Heart left ventricle (tissue), 16 donors: ENCODE measurements around the gene DNM1. TPM values are rescaled to one million over a fixed set of nuclear protein-coding genes. Genes with fewer than 3 reads are reported as not detected.

Experiments used
- ATAC-seq, 4 donors: fragments of 200-7000 bp; cut with Tn5 transposase; one replicate each; pipeline ENCODE4 v1.9.1; 2020 to 2022; ENCODE audit warnings: moderate library complexity in 4 of 4, mild to moderate bottlenecking in 3 of 4, moderate number of reproducible peaks in 1 of 4
- DNase-seq, 5 donors: peaks; one replicate each; pipeline ENCODE4 v3.0.0-alpha.2; 2020
- H3K27ac ChIP-seq, 12 donors: fragments of 200-600 bp; sonication (generic) in 4 of 12; one replicate each; pipeline versions ENCODE4 v1.5.0 to v1.8.0; 2016 to 2022; ENCODE audit warnings: mild to moderate bottlenecking in 2 of 12
- H3K27me3 ChIP-seq, 9 donors: fragments of 200-600 bp; sonication (generic) in 2 of 9; one replicate each; pipeline versions ENCODE4 v1.5.1 to v1.8.0; 2016 to 2022; ENCODE audit warnings: mild to moderate bottlenecking in 3 of 9
- H3K36me3 ChIP-seq, 9 donors: fragments of 200-600 bp; sonication (generic) in 2 of 9; one replicate each; pipeline versions ENCODE4 v1.5.0 to v1.8.0; 2018 to 2022; ENCODE audit warnings: mild to moderate bottlenecking in 2 of 9
- H3K4me1 ChIP-seq, 12 donors: fragments of 200-600 bp; sonication (generic) in 4 of 12; one replicate each; pipeline versions ENCODE4 v1.5.0 to v1.8.0; 2016 to 2022; ENCODE audit warnings: mild to moderate bottlenecking in 3 of 12
- H3K4me3 ChIP-seq, 12 donors: fragments of 200-600 bp; sonication (generic) in 4 of 12; one replicate each; pipeline versions ENCODE4 v1.5.0 to v1.8.0; 2017 to 2022; ENCODE audit warnings: mild to moderate bottlenecking in 9 of 12, moderate library complexity in 4 of 12
- H3K9me3 ChIP-seq, 12 donors: fragments of 200-600 bp; sonication (generic) in 4 of 12; one replicate each; pipeline versions ENCODE4 v1.5.0 to v1.8.0; 2016 to 2022; ENCODE audit warnings: mild to moderate bottlenecking in 1 of 12
- CTCF ChIP-seq, 12 donors: fragments of 200-600 bp; sonication (generic) in 4 of 12; IDR thresholded peaks; one replicate each; pipeline versions ENCODE4 v1.5.0 to v1.8.0; 2018 to 2022; ENCODE audit warnings: antibody characterized with exemption in 12 of 12, mild to moderate bottlenecking in 5 of 12
- POLR2A ChIP-seq, 2 donors: fragments of 450-650 bp; IDR thresholded peaks; one replicate each; pipeline ENCODE4 v1.6.1; 2017; ENCODE audit warnings: antibody characterized with exemption in 2 of 2, mild to moderate bottlenecking in 2 of 2, moderate library complexity in 2 of 2
- WGBS, 4 donors: extraction: QIAGEN DNeasy Blood & Tissue Kit in 2 of 4; methylation state at CpG; one replicate each; pipeline versions ENCODE4 v1.1.5 to v1.1.7; 2013 to 2018; 5-methylcytosine and 5-hydroxymethylcytosine counted together
- intact Hi-C, 10 donors: fragments of 100-400 bp; cut with DNase I; formaldehyde crosslinking; loops; one replicate each; pipeline versions ENCODE4 v1.11.1 to v1.14.2; 2022
- polyA plus RNA-seq, 2 donors: library from polyadenylated mRNA; stranded (reverse); fragments of 200-250 nt; gene quantifications; one replicate each; pipeline ENCODE4 v1.2.3, GENCODE V29; 2013
- total RNA-seq, 9 donors: library from RNA; depleted of rRNA in 2 of 9; stranded (reverse); fragments of >200 nt in 2 of 9; fragmentation: NEBNext Ultra II Directional in 3 of 9; extraction: Animal tissue kit (Norgen Biotek cat#: 25700) in 3 of 9; gene quantifications; one replicate each; pipeline versions ENCODE4 v1.1.0 to v1.2.4, GENCODE V29; 2016 to 2023
- donor health status: ischemic (EF 13 %, LVEDD 7.1; RV severe dilation, severe dysfunction).
- donor health status: healthy with polysubstance abuse.
- donor health status: DM: no; HTN: yes; CAD: no.
- donor health status: DM: no; HTN: no; CAD: no.
- donor health status: ischemic (EF 25% LVEDD 6.9; RV normal size, moderate dysfunction).
- donor health status: ischemic (EF 25% LVEDD 5.7; RV mildly dilated, moderate dysfunction).
- donor health status: healthy.
- donor health status: DM: yes; HTN: yes; CAD: no.
- donor health status: ischemic (EF 35%, LVEDD 5.7; RV mildly dilated, moderate dysfunction).
- donor health status: nonischemic (EF 11% LVEDD 7.7; RV severe dilation, severe dysfunction).
- donor health status: DM: yes; HTN: yes; CAD: no.
- donor health status: PGD.
- donor health status: ischemic (EF 29% LVEDD 5.4; RV normal size, mild dysfunction).
- donor health status: nonischemic (EF 23%, LVEDD 6.1; RV moderate dilation, normal function).

The DNM1 gene
- total and polyA plus RNA-seq, 11 donors, result 1.6 to 17.2 (median 3.6) TPM

DNA sequence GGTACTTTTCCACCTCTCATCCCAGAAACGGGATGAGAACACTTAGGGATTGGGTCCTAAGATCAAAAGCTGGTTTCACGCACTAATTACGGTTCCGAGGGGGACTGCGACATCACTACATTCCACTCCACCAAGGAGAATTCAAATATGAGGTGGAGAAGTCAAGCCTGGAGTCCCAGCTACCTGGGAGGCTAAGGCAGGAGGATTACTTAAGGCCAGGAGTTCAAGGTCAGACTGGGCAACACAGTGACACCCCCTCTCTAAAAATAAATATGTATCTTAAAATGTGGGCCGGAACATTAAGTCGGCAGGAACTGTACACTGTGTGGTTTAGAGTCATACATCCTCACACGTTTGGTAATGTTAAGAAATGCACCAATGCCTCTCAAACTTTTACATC is 71.1 kb downstream of the DNM1 start:
- DNase-seq (no peak), ATAC-seq (no peak)
- Histone ChIP-seq H3K27me3 (no peaks in the 10 kb centered on the region), H3K9me3 (no peaks in the 10 kb centered on the region), H3K36me3 (peaks cover 0 to 44% (median 35%) of the 10 kb centered on the region in 9 donors), H3K4me3 (peak overlapping the region in 6 of 12 donors; percentile 84 to 98 (median 92)), H3K27ac (peak overlapping the region in 1 of 12 donors; percentile 95), H3K4me1 (peaks cover 0 to 37% (median 23%) of the 10 kb centered on the region in 12 donors)
- intact Hi-C loops, result loop anchor here in 1 of 10 donors (2.0 kb wide), 1 partner anchor 17 kb away; no protein-coding TSS in a partner anchor
- WGBS, 4 donors, result 61 to 73% (median 70%) methylated on average over 8 of the region's 8 CpGs
- TF ChIP-seq CTCF (IDR thresholded peaks at IDR 0.05) (no peak), POLR2A (IDR thresholded peaks at IDR 0.05) (no peak)

DNA sequence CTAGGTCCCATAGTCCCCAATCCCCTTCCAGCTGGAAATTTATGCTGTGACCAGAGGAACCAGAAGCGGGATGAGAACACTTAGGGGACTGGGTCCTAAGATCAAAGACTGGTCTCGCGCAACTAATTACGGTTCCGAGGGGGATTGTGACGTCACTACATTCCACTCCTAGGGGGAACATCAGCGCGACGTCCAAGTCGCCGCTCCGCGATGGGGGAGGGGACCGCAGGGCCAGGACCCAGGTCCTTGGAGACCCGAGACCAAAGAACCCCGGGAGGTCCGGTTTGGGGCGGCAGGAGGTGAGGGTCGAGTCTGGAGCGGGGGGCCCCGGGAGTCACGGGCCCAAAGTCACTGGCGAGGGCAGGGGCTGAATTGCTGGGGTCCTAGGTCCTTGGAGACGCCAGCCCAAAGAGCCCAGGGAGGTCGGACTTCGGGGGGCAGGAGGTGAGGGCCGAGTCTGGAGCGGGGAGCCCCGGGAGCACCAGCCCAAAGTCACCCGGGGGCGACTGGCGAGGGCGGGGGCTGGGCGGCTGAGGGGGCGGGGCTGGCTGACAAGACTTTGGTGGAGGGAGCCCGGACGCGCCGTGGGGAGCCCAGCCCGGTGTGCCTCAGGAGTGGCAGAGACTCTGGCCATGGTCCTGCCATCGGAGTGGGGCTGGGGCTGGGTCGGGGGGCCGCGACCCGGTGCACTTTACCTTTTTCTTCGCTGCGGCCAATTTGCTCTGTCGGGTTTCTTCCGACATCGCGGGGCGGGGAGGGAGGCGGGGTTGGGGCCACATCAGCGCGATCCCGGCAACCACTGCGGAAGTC is 72.2 kb downstream of the DNM1 start, which contains the start of gene GOLGA2:
TSS of gene GOLGA2 (minus strand) at position 810 of the 810 bp plus-strand sequence. CDS start at position 779, 31 bp downstream.
- H3K9me3 ChIP-seq, result no peaks in the 10 kb centered on the region

DNA sequence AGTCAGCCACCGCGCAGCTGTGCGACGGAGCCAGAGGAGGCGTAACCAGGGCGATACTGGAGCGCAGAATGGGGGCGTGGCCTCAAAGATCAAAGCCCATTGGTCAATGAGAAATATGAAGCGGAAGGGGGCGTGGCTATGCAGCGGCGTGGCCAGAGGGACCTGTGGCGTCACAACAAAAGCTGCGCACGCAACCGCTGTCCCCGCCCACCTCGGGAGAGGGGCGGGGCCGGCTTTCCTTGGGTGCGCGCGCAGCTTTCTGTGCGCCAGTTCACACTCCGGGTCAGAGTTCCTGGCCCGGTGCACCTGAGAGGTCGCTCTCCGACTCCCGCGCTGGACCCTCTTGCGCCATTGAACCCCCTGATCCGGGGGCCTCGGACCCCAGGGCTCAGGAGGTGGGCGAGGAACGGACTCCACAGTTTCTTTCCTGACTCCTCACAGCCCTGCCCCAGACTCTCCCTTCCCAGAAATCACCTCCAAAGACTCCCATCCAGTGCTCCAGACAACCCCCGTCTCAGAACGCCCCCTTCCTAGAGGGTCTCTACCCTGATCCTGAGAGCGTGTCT is 72.9 kb downstream of the DNM1 start, which contains the start of gene SWI5:
TSS of gene SWI5 (plus strand) at position 269 of the 566 bp plus-strand sequence.
- DNase-seq (peak; percentile 100), ATAC-seq (peak; percentile 97 to 99 (median 98))
- WGBS, 4 donors, result 0 to 2% (median 0%) methylated on average over 15 to 38 of the region's 38 CpGs
- Histone ChIP-seq H3K4me1 (peaks cover 0 to 41% (median 26%) of the 10 kb centered on the region in 12 donors), H3K27ac (peak within 1 kb of the TSS; percentile 80 to 97 (median 90)), H3K36me3 (peaks cover 0 to 27% (median 25%) of the 10 kb centered on the region in 9 donors), H3K27me3 (no peaks in the 10 kb centered on the region), H3K9me3 (no peaks in the 10 kb centered on the region), H3K4me3 (peak within 1 kb of the TSS; percentile 72 to 98 (median 93))
- intact Hi-C loops, result no loop called here
- peak in 2 of 12 donors; percentile 5 to 18 for TF ChIP-seq CTCF (IDR thresholded peaks at IDR 0.05)
- peak; percentile 77 to 97 for TF ChIP-seq POLR2A (IDR thresholded peaks at IDR 0.05)

More for the DNA sequence above, 72.2 kb downstream of the DNM1 start, which contains the start of gene GOLGA2:
- Histone ChIP-seq H3K27ac (peak within 1 kb of the TSS; percentile 80 to 97 (median 90)), H3K36me3 (peaks cover 0 to 34% (median 32%) of the 10 kb centered on the region in 9 donors), H3K27me3 (no peaks in the 10 kb centered on the region), H3K4me3 (peak within 1 kb of the TSS; percentile 72 to 98 (median 93)), H3K4me1 (peaks cover 0 to 41% (median 26%) of the 10 kb centered on the region in 12 donors)
- WGBS, 4 donors, result 1% methylated on average over 20 to 57 of the region's 57 CpGs
- DNase-seq (peak in 4 of 5 donors; percentile 41 to 59 (median 50)), ATAC-seq (peak; percentile 17 to 76 (median 70))
- intact Hi-C loops, result loop anchor here in 1 of 10 donors (2.0 kb wide), 1 partner anchor 19 kb away; no protein-coding TSS in a partner anchor
- TF ChIP-seq POLR2A (IDR thresholded peaks at IDR 0.05) (no peak), CTCF (IDR thresholded peaks at IDR 0.05) (no peak)
